Measurements from ENCODE around the gene CNPY2.
"Not testable (repeated sequence)": the region's sequence is repeated elsewhere in the genome, so short reads cannot be mapped to it uniquely, and the experiment has no call there.

Gene CNPY2

DNA sequence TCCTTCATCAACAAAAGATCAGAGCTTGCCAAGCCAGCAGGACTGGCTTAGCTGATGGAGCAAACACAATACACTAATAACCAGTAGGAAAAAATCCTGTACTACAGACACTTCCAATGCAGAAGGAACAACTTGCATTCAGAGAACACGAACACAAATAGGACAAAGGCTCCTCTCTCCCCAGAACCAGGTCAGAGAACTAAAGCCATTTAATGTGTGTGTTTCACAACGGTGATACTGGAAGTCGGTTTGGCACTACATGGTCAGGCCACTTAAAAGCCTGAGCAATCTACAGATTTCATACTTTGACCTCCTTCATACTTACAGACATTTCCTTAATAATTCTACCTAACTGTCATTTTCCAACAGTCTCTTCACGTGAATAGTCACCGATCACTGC is 22.0 kb downstream of the CNPY2 start:
- Histone ChIP-seq H3K79me2 (ENCODE audit: insufficient read depth, low read length) (peaks cover 97% of the 10 kb centered on the region), H3K4me3 (ENCODE audit: insufficient read depth, low read length, poor library complexity, severe bottlenecking) (no peak overlapping the region), H2AFZ (ENCODE audit: low read depth, low read length, severe bottlenecking) (no peak overlapping the region), H4K20me1 (ENCODE audit: low read depth, low read length) (peaks cover 8% of the 10 kb centered on the region; the same call in 1 of the 2 replicates), H3K9me3 (ENCODE audit: insufficient read depth, low read length) (no peaks in the 10 kb centered on the region), H3K9me2 (replicated peaks; ENCODE audit: insufficient read depth, low read length) (no peaks in the 10 kb centered on the region), H3K36me3 (ENCODE audit: low read length) (peaks cover 26% of the 10 kb centered on the region), H3F3A (ENCODE audit: insufficient read depth) (peaks cover 5% of the 10 kb centered on the region; the same call in 1 of the 2 replicates), H3K4me2 (ENCODE audit: low read depth, low read length, poor library complexity, severe bottlenecking) (no peak overlapping the region), H3K27ac (ENCODE audit: low read depth, low read length) (no peak overlapping the region), H3K27me3 (ENCODE audit: low read length) (no peaks in the 10 kb centered on the region), H3K9ac (ENCODE audit: low read length) (no peak overlapping the region)
- TF ChIP-seq CTCF (IDR thresholded peaks at IDR 0.05; ENCODE audit: insufficient read depth, low read length, poor library complexity, severe bottlenecking) (no peak), EZH2phosphoT487 (conservative IDR thresholded peaks at IDR 0.05; ENCODE audit: low read length) (no peak)

DNA sequence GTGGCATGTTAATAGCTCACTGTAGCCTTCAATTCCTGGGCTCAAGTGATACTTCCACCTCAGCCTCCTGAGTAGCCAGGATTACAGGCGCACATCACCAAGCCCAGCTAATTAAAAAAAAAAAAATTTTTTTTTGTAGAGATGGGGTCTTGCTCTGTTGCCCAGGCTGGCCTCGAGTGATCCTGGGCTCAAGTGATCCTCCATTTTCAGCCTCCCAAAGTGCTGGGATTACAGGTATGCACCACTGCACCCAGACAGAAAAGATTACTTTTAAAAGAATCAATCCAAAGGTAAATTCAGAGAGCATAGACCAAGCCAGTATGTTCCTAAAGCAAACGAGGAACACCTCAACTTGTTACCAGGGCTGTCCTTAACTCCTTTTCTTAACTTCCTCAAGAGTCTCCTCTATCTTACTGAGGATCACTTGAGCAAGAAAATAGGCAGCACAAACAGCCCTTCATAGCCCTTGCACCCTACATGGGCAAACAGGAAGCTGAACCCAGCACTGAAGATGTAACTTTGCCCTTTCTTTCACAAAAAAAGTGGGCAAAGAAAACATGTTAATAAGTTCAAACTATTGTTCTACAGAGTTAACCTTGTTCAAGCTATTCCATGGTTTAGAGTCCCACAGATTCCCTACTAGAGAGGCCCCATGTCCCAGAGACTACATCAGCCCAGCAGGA is 26.9 kb downstream of the CNPY2 start:
- H3K9me2 ChIP-seq (replicated peaks; ENCODE audit: insufficient read depth, low read length) = no peaks in the 10 kb centered on the region
- H3K27ac ChIP-seq (ENCODE audit: low read depth, low read length) = no peak overlapping the region
- peaks cover 5% of the 10 kb centered on the region; the same call in 1 of the 2 replicates for H3F3A ChIP-seq (ENCODE audit: insufficient read depth)
- peaks cover 8% of the 10 kb centered on the region; the same call in 1 of the 2 replicates for H4K20me1 ChIP-seq (ENCODE audit: low read depth, low read length)
- H3K4me3 ChIP-seq (ENCODE audit: insufficient read depth, low read length, poor library complexity, severe bottlenecking) = no peak overlapping the region
- H3K27me3 ChIP-seq (ENCODE audit: low read length) = no peaks in the 10 kb centered on the region
- no peak overlapping the region for H3K4me2 ChIP-seq (ENCODE audit: low read depth, low read length, poor library complexity, severe bottlenecking)
- peaks cover 69% of the 10 kb centered on the region for H3K79me2 ChIP-seq (ENCODE audit: insufficient read depth, low read length)
- TF ChIP-seq CTCF (IDR thresholded peaks at IDR 0.05; ENCODE audit: insufficient read depth, low read length, poor library complexity, severe bottlenecking) = no peak
- TF ChIP-seq EZH2phosphoT487 (conservative IDR thresholded peaks at IDR 0.05; ENCODE audit: low read length) = no peak
- peaks cover 27% of the 10 kb centered on the region for H3K36me3 ChIP-seq (ENCODE audit: low read length)
- no peaks in the 10 kb centered on the region for H3K9me3 ChIP-seq (ENCODE audit: insufficient read depth, low read length)
- H3K9ac ChIP-seq (ENCODE audit: low read length) = no peak overlapping the region
- H2AFZ ChIP-seq (ENCODE audit: low read depth, low read length, severe bottlenecking) = no peak overlapping the region

- peaks cover 38% of the 10 kb centered on the region for H3K36me3 ChIP-seq (ENCODE audit: low read length)
Observed at GRCh38 chr12:56286044-56286830, 29.6 kb downstream of the CNPY2 start.

DNA sequence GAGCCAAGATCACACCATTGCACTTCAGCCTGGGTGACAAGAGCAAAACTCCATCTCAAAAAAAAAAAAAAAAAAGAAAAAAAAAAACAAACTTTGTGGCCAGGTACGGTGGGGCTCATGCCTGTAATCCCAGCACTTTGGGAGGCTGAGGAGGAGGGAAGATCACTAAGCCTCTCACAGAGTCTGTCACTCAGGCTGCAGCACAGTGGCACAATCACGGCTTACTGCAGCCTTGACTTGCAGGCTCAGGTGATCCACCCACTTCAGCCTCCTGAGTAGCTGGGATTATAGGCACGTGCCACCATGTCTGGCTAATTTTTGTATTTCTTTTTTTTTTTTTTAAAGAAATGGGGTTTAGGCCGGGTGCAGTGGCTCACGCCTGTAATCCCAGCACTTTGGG is 31.5 kb downstream of the CNPY2 start:
- H3K9me3 ChIP-seq (ENCODE audit: insufficient read depth, low read length); H4K20me1 ChIP-seq (ENCODE audit: low read depth, low read length); H2AFZ ChIP-seq (ENCODE audit: low read depth, low read length, severe bottlenecking); H3K27ac ChIP-seq (ENCODE audit: low read depth, low read length); H3K9ac ChIP-seq (ENCODE audit: low read length); H3K4me3 ChIP-seq (ENCODE audit: insufficient read depth, low read length, poor library complexity, severe bottlenecking); H3K27me3 ChIP-seq (ENCODE audit: low read length); H3K4me2 ChIP-seq (ENCODE audit: low read depth, low read length, poor library complexity, severe bottlenecking); H3F3A ChIP-seq (ENCODE audit: insufficient read depth); H3K9me2 ChIP-seq (replicated peaks; ENCODE audit: insufficient read depth, low read length): not testable (repeated sequence)
- peaks cover 26% of the 10 kb centered on the region for H3K79me2 ChIP-seq (ENCODE audit: insufficient read depth, low read length)
- H3K36me3 ChIP-seq (ENCODE audit: low read length) = peaks cover 35% of the 10 kb centered on the region

More at GRCh38 chr12:56286044-56286830, 29.6 kb downstream of the CNPY2 start:
- H2AFZ ChIP-seq (ENCODE audit: low read depth, low read length, severe bottlenecking) = no peak overlapping the region
- H3F3A ChIP-seq (ENCODE audit: insufficient read depth) = peaks cover 5% of the 10 kb centered on the region; the same call in 1 of the 2 replicates
- no peak for TF ChIP-seq CTCF (IDR thresholded peaks at IDR 0.05; ENCODE audit: insufficient read depth, low read length, poor library complexity, severe bottlenecking)
- no peak for TF ChIP-seq EZH2phosphoT487 (conservative IDR thresholded peaks at IDR 0.05; ENCODE audit: low read length)
- H3K9me3 ChIP-seq (ENCODE audit: insufficient read depth, low read length) = no peaks in the 10 kb centered on the region
- H3K9ac ChIP-seq (ENCODE audit: low read length) = no peak overlapping the region
- no peak overlapping the region for H3K4me3 ChIP-seq (ENCODE audit: insufficient read depth, low read length, poor library complexity, severe bottlenecking)
- no peaks in the 10 kb centered on the region for H3K9me2 ChIP-seq (replicated peaks; ENCODE audit: insufficient read depth, low read length)
- peaks cover 3% of the 10 kb centered on the region; the same call in 1 of the 2 replicates for H4K20me1 ChIP-seq (ENCODE audit: low read depth, low read length)
- no peaks in the 10 kb centered on the region for H3K27me3 ChIP-seq (ENCODE audit: low read length)
- H3K79me2 ChIP-seq (ENCODE audit: insufficient read depth, low read length) = peaks cover 46% of the 10 kb centered on the region
- H3K27ac ChIP-seq (ENCODE audit: low read depth, low read length) = no peak overlapping the region
- no peak overlapping the region for H3K4me2 ChIP-seq (ENCODE audit: low read depth, low read length, poor library complexity, severe bottlenecking)
